Neural cell (in vitro differentiated cells): ENCODE data around the gene ZNF878.

Experiments
- EZH2 ChIP-seq: fragments of 200-600, 300-800 bp; shearing (Covaris generic), sonication (generic); IDR thresholded peaks from 2 replicates; pipeline ENCODE4 v1.6.1; 2014; ENCODE audit warnings: antibody characterized with exemption, low read length, borderline replicate concordance, mild to moderate bottlenecking; ENCODE audit not compliant: insufficient read depth, poor library complexity, severe bottlenecking
- TAF1 ChIP-seq: IDR thresholded peaks from 2 replicates; pipeline ENCODE4 v1.6.1; 2012; ENCODE audit warnings: low read depth

GRCh38 chr19:12043752-12044422 is 8.9 kb downstream of the ZNF878 start:
- TF ChIP-seq EZH2 = no peak
- TF ChIP-seq TAF1 = no peak
